ENCODE results near the gene INSRR. TPM values are rescaled to one million over a fixed set of nuclear protein-coding genes. Genes with fewer than 3 reads are reported as not detected.

The INSRR gene
- total RNA-seq, 4 donors from 2014 or later = not detected

DNA sequence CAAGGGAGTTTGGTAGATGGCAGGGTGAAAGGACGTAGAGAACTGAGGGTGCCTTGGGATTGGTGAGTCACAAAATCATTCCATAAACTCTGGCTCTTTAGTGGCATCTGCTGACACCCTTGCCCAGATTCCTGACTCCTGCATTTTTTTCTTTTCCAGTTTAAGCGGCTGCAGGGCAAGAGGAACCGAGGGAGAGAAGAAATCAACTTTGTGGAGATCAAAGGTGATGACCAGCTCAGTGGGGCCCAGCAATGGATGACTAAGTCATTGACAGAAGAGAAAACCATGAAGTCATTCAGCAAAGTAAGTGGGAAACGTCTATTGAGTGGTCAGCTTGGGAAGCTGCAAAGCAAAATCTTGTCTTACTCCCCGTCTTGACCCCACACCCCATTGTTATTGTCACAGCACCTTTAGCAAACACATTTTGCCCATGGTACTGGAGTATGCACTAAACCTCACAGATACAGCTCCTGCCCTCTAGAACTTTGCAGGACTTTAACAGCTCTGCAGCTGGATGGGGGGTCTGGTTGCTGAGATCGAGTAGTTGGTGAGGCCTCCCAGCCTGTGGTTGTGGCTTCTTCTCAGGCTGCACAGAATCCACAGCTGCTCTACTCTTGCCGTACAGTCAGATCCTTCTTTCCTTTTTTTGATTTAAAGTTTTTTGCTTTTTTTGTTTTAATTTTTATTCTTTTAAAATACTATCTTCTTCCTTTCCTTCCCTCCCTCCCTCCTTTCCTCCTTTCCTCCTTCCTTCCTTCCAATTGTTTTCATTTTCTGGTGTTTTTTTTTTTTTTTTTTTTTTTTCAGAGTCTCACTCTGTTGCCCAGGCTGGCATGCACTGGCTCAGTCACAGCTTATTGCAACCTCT lies 64.2 kb downstream of the INSRR start:
- H3K27me3 ChIP-seq = no peaks in the 10 kb centered on the region
- 82% methylated on average over 7 of the region's 7 CpGs for WGBS
- H3K27ac ChIP-seq = no peak overlapping the region
- H3K36me3 ChIP-seq = peaks cover 96% of the 10 kb centered on the region
- H3K9me3 ChIP-seq = no peaks in the 10 kb centered on the region
- no peak for TF ChIP-seq POLR2AphosphoS5 (IDR thresholded peaks at IDR 0.05)
- TF ChIP-seq, protein P1, sequence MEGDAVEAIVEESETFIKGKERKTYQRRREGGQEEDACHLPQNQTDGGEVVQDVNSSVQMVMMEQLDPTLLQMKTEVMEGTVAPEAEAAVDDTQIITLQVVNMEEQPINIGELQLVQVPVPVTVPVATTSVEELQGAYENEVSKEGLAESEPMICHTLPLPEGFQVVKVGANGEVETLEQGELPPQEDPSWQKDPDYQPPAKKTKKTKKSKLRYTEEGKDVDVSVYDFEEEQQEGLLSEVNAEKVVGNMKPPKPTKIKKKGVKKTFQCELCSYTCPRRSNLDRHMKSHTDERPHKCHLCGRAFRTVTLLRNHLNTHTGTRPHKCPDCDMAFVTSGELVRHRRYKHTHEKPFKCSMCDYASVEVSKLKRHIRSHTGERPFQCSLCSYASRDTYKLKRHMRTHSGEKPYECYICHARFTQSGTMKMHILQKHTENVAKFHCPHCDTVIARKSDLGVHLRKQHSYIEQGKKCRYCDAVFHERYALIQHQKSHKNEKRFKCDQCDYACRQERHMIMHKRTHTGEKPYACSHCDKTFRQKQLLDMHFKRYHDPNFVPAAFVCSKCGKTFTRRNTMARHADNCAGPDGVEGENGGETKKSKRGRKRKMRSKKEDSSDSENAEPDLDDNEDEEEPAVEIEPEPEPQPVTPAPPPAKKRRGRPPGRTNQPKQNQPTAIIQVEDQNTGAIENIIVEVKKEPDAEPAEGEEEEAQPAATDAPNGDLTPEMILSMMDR (IDR thresholded peaks at IDR 0.05) = no peak
- no peak for TF ChIP-seq POLR2A (IDR thresholded peaks at IDR 0.05)
- TF ChIP-seq EP300 (IDR thresholded peaks at IDR 0.05) = no peak
- H3K4me1 ChIP-seq = no peaks in the 10 kb centered on the region
- no peak for DNase-seq (ENCODE audit: low spot score in 2 of 2)
- H3K4me3 ChIP-seq = no peak overlapping the region

Other genes with a start within 250 kb of the INSRR start
- gene HAPLN2, start 239.7 kb downstream of the INSRR start, total RNA-seq = 1 to 10 TPM in 2 of 4 donors, not detected in 2; 1.0 to 2.9 TPM
- 10 to 100 TPM; 17.8 to 41.2 (median 29.4) TPM for gene BCAN, start 217.0 kb downstream of the INSRR start, total RNA-seq
- 1 to 10 TPM; 1.9 to 7.4 (median 4.8) TPM for gene NES, start 181.7 kb downstream of the INSRR start, total RNA-seq
- gene CRABP2, start 153.5 kb downstream of the INSRR start, total RNA-seq = 10 to 100 TPM; 38.4 to 98.0 (median 68.2) TPM
- gene METTL25B, start 130.6 kb downstream of the INSRR start, total RNA-seq = 10 to 100 TPM; 20.7 to 40.3 (median 34.2) TPM
- 10 to 100 TPM; 33.8 to 59.6 (median 38.9) TPM for gene ISG20L2, start 130.4 kb downstream of the INSRR start, total RNA-seq
- gene MRPL24, start 118.0 kb downstream of the INSRR start, total RNA-seq = 10 to 100 TPM; 33.6 to 66.6 (median 55.0) TPM
- 100 to 1,000 TPM; 178 to 250 (median 210) TPM for gene HDGF, start 107.4 kb downstream of the INSRR start, total RNA-seq
- 10 to 100 TPM; 39.1 to 50.1 (median 43.3) TPM for gene PRCC, start 91.6 kb downstream of the INSRR start, total RNA-seq
- gene SH2D2A, start 42.3 kb downstream of the INSRR start, total RNA-seq = under 1 TPM in 2 of 4 donors, not detected in 2; 0.29 to 0.48 TPM
- gene NTRK1, start 1.7 kb upstream of the INSRR start, total RNA-seq = under 1 TPM in 1 of 4 donors, not detected in 3; 0.32 TPM
- gene PEAR1, start 34.6 kb upstream of the INSRR start, total RNA-seq = 1 to 10 TPM; 2.4 to 5.7 (median 3.8) TPM
- not detected for gene LRRC71, start 61.5 kb upstream of the INSRR start, total RNA-seq
- gene ARHGEF11, start 186.6 kb upstream of the INSRR start, total RNA-seq = 10 to 100 TPM; 30.7 to 46.1 (median 40.3) TPM
- gene ETV3L, start 240.7 kb upstream of the INSRR start, total RNA-seq = not detected

Data from suprapubic skin (tissue), 4 donors.